ENCODE measurements around the gene NUP214.
"Not testable (repeated sequence)": the region's sequence is repeated elsewhere in the genome, so short reads cannot be mapped to it uniquely, and the experiment has no call there.

The NUP214 gene

GRCh38 chr9:131117762-131118145 lies 7.6 kb upstream of the NUP214 start:
- DNase-seq, result no peak

GRCh38 chr9:131119600-131119999 lies 5.8 kb upstream of the NUP214 start:
- DNase-seq, result no peak

- DNase-seq, result no peak
These were observed 4.7 kb upstream of the NUP214 start for GRCh38 chr9:131120620-131121228.

- no peak for DNase-seq
These were observed 4.0 kb upstream of the NUP214 start for GRCh38 chr9:131121346-131121745.

GRCh38 chr9:131122158-131122557 lies 3.2 kb upstream of the NUP214 start:
- peak; percentile 21 for DNase-seq

GRCh38 chr9:131125038-131125287 lies 423 bp upstream of the NUP214 start:
- DNase-seq, result no peak

GRCh38 chr9:131126059-131126426 lies 657 bp downstream of the NUP214 start:
- no peak for DNase-seq

GRCh38 chr9:131129183-131129582 lies 3.8 kb downstream of the NUP214 start:
- no peak for DNase-seq

GRCh38 chr9:131138676-131139075 lies 13.3 kb downstream of the NUP214 start:
- DNase-seq, result peak; percentile 56

GRCh38 chr9:131140112-131140511 lies 14.7 kb downstream of the NUP214 start:
- DNase-seq, result peak; percentile 37

GRCh38 chr9:131140550-131140949 lies 15.2 kb downstream of the NUP214 start:
- DNase-seq, result no peak

- no peak for DNase-seq
These were observed 16.8 kb downstream of the NUP214 start for GRCh38 chr9:131142160-131142559.

GRCh38 chr9:131144201-131144600 lies 18.8 kb downstream of the NUP214 start:
- no peak for DNase-seq

GRCh38 chr9:131145245-131145644 lies 19.9 kb downstream of the NUP214 start:
- DNase-seq, result no peak

GRCh38 chr9:131146186-131146585 lies 20.8 kb downstream of the NUP214 start:
- DNase-seq, result no peak

- DNase-seq, result no peak
These were observed 22.9 kb downstream of the NUP214 start for GRCh38 chr9:131148276-131148675.

- no peak for DNase-seq
These were observed 23.7 kb downstream of the NUP214 start for GRCh38 chr9:131148966-131149687.

GRCh38 chr9:131149688-131150053 lies 24.3 kb downstream of the NUP214 start:
- DNase-seq, result no peak

- DNase-seq, result no peak
These were observed 28.2 kb downstream of the NUP214 start for GRCh38 chr9:131153595-131153994.

GRCh38 chr9:131158673-131159072 lies 33.3 kb downstream of the NUP214 start:
- not testable (repeated sequence) for DNase-seq

- peak; percentile 81 for DNase-seq
These were observed 35.2 kb downstream of the NUP214 start for GRCh38 chr9:131160416-131161112.

GRCh38 chr9:131161585-131161984 lies 36.2 kb downstream of the NUP214 start:
- DNase-seq, result peak; percentile 52

- DNase-seq, result peak; percentile 47
These were observed 37.5 kb downstream of the NUP214 start for GRCh38 chr9:131162886-131163285.

GRCh38 chr9:131165523-131165922 lies 40.1 kb downstream of the NUP214 start:
- no peak for DNase-seq

Data from DMS53 (cell line).